ENCODE results near the gene B3GNT3. TPM values are rescaled to one million over a fixed set of nuclear protein-coding genes. Genes with fewer than 3 reads are reported as not detected.
A peak's percentile ranks its signal among the peaks of the same experiment; 100 is the strongest.

B3GNT3 gene
- total and polyA plus RNA-seq, 9 of the 15 experiments (the other 6 are each of a cell fraction or from before 2014, with no cell fraction given) = 0.06 to 0.11 (median 0.07) TPM; not detected in 6

- TF ChIP-seq IRF9 (tag; IDR thresholded peaks at IDR 0.05) = no peak
- no peak for TF ChIP-seq ZBTB49 (CRISPR knock-in tag; IDR thresholded peaks at IDR 0.05; ENCODE audit: borderline replicate concordance)
- no peak for TF ChIP-seq ATF1 (CRISPR knock-in tag; IDR thresholded peaks at IDR 0.05)
- TF ChIP-seq ATF1 (tag; IDR thresholded peaks at IDR 0.05) = peak; percentile 77
- peak; percentile 47; the same call in 1 of the 2 replicates for TF ChIP-seq HNRNPL (IDR thresholded peaks at IDR 0.05; ENCODE audit: low read depth, low read length)
- TF ChIP-seq TCFL5 (CRISPR knock-in tag; conservative IDR thresholded peaks at IDR 0.05) = no peak
- no peak for TF ChIP-seq NR1H2 (CRISPR knock-in tag; IDR thresholded peaks at IDR 0.05)
- TF ChIP-seq DPF2 (IDR thresholded peaks at IDR 0.05) = 0 out of 2 replicates have a peak, but pooled peaks have one; percentile 19
- peak; percentile 54; the same call in 1 of the 2 replicates for TF ChIP-seq SMAD4 (CRISPR knock-in tag; conservative IDR thresholded peaks at IDR 0.05)
- no peak for TF ChIP-seq ZNF79 (CRISPR knock-in tag; IDR thresholded peaks at IDR 0.05; ENCODE audit: low read depth)
- TF ChIP-seq PHF8 (IDR thresholded peaks at IDR 0.05; ENCODE audit: borderline replicate concordance, low read length) = peak; percentile 77; the same call in 1 of the 2 replicates
- peak in 1 of 2 experiments; percentile 73; a peak in 2 of 4 replicates for TF ChIP-seq FOXA3 (CRISPR knock-in tag; conservative IDR thresholded peaks at IDR 0.05 in 1 of 2, IDR thresholded peaks at IDR 0.05 in 1 of 2)
- peak; percentile 82 for TF ChIP-seq RBFOX2 (IDR thresholded peaks at IDR 0.05; ENCODE audit: low read depth, low read length)
- peak; percentile 67; the same call in 1 of the 2 replicates for TF ChIP-seq MTA3 (IDR thresholded peaks at IDR 0.05; ENCODE audit: borderline replicate concordance)
- TF ChIP-seq STAG1 (CRISPR knock-in tag; IDR thresholded peaks at IDR 0.05; ENCODE audit: borderline replicate concordance) = peak; percentile 41; the same call in 1 of the 2 replicates
- no peak for TF ChIP-seq PHB (CRISPR knock-in tag; IDR thresholded peaks at IDR 0.05)
- TF ChIP-seq RREB1 (CRISPR knock-in tag; IDR thresholded peaks at IDR 0.05) = peak; percentile 89; the same call in 1 of the 2 replicates
Measured at GRCh38 chr19:17841810-17842662, 47.1 kb downstream of the B3GNT3 start (continued).

Measured in K562 (cell line).